Measurements from ENCODE around the gene KRT82.
"Not testable (repeated sequence)": the region's sequence is repeated elsewhere in the genome, so short reads cannot be mapped to it uniquely, and the experiment has no call there.

The KRT82 gene

DNA sequence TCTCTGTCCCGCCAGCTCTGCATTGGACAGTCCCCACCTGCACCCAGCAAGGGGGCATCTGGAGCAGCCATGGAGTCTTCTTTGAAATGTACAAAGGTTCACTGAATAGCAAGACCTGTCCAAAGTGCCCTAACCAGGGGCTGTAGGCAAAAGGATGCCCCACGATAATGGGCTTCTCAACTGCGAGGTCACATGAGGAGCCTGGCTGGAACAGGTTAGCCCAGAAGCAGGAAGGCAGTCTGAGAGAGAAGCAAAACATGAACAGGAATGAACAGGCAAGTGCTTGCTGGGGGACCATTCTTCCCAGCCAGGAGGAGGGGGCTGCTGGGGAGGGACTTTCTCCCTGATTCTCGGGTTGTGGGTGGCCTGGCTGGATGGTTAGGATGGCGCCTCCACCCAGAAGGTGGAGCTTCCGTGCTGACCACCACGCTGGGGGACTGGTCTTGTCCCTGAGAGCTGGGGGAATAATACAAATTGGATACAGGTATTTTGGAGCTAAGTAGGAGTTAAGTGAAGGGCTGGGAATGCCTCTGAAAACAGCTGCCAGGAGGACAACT is 46.0 kb downstream of the KRT82 start:
- no peak for DNase-seq (ENCODE audit: low spot score)

DNA sequence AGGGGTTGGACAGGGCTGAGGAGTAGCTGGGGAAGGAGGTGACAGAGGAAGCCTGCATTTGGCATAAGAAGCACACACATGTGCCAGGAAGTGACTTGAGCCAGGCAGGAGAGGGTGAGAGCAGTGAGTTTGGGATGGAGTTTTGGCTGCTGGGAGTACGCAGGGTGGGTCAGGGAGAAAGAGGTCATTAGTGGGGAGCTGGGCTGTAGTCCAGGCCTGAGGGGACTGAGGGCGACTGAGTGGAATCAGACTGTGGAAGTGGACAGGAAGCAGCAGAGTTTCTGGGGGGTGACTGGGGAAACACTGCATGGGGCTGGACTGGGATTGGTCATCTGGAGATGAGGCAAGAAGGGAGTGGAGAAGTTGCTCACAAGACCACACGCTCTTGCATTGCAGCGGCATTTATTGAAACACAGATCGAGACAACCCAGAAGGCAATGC is 46.5 kb downstream of the KRT82 start:
- no peak for DNase-seq (ENCODE audit: low spot score)

DNA sequence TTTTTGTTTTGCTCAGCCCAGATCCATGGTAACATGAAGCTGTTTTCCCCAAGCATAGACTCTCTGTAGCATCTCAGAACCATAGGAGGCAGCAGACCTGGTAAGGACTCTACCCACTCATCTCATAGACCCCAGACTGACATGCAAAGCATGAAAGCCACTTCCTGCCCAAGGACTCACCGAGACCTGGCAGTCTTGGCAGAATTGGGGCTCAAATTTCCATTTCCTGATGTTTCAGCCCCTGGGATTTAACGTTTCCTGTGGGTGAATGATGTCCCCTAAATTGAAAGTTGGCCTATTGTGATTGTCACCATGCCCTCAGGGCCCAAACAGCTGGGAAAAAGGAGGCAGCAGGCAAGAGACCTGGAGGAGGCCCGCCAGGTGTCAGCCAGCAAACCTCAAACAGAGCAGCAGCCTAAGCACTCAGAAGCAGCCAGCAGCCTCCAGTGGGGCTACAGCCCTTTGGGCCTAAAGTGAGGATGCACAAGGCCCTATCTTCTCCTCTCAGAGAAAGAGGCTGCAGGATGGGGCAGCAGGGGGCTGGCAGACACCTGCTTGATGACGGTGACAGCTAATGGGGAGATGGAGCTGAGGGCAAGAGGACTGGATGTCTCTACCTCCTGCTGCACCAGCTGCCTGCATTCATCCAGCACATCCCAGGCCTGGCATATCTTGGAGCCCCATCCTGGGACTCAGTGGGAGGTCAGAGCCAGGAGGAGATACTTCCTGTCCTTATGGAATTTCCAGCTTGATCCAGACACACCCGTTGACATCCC is 47.4 kb downstream of the KRT82 start:
- DNase-seq (ENCODE audit: low spot score), result no peak

DNA sequence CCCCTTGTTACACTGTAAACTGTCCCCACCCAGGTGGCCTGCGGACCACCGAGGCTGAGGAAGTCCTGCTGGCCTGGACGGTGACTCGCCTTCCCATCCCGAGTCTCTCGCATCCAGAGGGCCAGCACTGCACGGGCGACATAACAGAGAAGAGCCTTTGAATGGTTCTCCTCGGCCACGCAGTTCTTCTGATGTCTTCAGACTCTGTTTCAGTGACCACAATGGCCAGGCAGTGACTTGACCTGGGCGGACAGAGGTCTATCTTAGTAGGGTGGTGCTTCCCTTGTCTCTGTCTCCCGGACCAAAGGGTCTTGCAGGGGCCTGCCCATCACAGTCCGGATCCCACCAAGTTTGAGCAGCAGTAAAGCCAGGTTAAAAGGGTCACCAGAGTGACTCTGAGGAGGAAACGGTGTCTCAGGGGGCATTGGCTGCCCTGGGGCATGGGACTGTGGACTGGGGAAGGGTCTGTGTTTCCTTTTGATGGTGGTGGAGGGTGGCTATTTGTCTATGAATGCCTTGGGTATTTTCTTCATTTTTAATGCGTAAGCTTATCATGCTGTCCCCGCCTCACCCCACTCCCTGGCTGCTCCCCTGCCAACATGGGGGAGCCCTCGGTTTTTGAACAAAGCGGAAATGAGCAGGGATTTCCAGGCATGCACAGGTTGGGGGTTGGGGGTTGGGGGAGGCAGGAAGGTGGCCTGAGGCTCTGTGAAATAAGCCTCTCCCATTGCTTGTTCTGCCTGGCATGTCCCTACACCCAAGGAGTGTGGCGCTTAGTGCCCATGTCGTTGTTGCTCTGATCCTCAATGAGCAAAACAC is 49.2 kb downstream of the KRT82 start:
- no peak for DNase-seq (ENCODE audit: low spot score)

DNA sequence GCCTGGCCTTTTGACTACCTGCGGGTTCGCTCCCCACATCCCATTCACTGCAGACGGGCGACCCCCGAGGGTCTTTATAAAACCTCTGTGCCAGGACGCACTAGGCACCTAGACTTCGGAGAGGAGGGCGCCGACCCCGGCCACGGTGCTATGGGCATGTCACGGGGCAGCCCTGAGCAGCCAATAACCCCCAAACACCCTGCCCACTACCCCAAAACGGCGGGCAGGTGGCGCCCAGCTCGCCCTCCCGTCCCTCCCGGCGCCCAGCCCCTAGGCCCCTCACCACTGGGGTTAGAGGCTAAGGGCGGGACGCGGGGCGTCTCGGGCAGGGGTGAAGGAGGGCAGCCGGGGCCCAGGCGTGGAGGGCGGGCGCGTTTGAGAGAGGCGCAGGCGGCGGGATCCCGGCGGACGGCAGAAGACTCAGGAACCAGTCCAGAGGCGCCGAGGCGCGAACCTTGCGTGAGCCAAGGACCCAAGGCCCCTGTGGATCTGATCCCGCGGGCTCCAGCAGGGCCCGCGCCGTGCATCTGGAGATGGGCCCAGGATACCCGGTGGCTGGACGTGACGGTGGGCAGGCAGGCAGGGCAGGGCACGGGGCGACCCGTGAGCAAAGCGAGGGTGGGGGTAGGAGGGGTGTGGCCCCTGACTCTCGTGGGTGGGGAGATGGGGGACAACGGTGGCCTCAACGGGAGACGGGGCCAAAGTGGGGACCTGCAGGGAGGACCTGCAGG is 49.9 kb downstream of the KRT82 start:
- DNase-seq (ENCODE audit: low spot score), result no peak

DNA sequence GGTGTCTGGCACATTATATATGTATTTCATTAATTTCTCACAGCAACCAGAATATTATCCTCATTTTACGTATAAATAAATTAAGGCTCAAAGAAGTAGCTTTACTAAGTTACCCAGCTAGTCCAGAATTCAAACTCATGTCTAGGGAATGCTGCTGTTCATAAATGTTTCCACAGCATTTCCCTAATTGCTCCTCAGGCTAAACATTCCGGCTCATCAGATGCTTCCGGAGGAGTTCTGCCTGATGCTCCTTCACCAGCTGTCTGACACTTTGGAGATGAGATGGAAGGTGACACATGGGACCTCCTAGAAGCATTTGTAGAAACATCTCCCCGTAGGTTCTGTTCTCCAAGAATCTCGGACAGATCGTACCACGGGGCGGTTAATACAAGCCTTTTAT is 51.0 kb downstream of the KRT82 start:
- DNase-seq (ENCODE audit: low spot score), result no peak

DNA sequence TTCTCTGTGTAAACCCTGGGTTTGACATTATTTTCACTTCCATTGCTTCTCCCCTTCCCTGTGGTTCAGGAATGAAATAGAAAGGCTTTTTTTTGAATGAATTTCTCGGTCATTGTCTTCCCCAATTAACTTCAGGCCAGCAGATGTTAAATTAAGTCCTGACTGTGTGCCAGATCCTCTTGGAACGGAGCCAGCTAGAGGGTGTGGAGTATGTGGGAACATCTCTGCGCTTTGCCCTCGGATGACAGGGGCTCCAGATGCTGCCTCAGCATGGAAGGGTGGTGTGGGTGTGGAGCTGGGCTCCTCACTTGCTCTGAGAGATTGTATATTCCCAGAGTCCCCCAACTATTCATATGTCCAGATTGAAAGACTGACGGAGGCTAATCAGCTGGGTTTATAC is 51.9 kb downstream of the KRT82 start:
- no peak for DNase-seq (ENCODE audit: low spot score)

DNA sequence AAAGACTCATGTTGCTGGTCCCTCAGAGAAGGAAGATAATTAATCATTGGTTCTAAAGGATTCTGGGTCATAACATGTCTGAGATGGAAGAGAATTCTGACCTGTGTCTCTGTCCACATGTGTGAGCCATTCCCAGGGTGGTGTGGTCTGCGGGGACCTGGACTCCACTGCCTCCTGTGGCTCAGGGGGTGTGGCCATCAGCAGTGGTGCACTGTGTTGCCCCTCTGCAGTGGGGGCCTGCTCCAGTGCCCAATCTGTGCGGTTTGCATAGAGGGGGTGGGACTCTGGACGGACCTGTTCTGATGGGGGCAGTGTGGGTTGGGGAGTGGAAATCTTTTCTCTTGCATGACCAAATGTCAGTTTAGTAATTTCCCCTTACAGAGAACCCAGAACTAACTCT is 52.4 kb downstream of the KRT82 start:
- no peak for DNase-seq (ENCODE audit: low spot score)

DNA sequence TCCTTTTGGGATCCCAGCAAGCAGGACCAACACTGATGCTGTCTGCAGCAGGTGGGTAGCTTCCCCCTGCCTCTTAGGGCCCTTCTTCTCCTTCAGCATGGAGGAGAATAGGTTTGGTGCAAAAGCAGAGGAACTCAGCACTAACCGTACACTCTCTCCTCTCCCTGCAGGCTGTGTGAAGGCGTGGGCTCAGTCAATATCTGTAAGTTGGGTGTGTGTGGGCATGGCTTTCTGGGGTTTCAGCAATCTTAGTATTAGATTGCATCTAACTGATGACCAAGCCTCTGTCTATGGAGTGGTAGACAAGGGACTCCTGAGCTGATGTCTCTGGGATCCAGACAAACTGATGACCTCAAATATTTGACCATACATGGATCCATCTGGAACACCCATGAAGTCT is 53.2 kb downstream of the KRT82 start:
- no peak for DNase-seq (ENCODE audit: low spot score)

DNA sequence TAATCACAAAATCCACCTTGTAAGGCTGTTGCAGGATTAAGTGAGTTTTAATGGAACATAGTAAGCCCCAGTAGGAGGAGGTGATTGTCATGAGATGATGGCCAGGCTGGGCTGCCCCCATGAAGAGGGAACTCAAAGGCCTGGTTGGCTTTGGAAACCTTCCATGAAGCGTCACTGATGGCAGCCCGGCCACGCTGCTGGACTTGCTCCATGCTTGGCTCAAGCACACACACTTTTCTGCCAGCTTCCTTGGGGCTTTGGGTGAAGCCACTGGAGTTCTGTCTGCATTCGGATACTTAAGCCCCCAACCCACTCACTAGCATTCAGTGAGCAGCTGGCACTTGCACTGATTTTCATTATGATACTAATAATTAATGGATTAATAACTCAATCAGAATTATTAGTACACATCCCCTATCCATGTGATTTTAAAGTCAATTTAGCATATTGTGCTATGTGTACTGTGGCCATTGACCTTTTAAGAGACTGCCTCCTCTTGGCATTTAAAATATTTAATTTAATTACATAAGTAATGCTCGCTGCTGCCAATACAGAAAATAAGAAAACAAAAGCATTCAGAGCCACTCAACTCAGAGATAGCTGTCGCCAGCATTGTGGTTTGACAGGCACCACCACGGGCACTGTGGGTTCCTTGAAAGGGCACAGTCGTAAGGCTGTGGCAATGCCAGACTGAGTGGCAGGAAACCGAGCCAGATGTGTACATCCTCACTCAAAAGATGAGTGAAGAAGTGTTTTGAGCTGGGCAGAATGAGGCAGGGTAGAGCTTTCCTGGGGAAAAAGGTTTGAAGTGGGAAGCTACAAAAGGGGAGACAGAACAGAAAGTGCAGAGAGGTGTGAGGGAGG is 54.7 kb downstream of the KRT82 start:
- no peak for DNase-seq (ENCODE audit: low spot score)

DNA sequence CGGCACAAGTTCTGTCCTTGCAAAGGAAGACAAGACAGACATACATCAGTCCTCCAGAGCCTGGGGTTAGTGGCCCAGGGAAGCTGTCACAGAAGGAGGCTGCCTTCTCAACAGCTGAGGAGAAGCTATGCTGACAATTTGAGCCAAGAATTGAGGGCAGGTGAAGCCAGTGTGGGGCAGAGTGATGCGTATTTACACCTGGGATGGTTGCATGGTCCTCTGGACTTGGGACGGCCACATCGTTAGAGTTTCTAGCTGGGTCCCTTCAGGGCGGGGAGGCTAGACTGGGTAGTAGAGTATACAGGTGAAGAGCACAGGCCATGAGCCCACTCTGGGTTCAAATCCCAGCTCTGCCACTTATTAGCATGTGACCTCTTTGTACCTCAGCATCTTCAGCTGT is 55.3 kb downstream of the KRT82 start:
- no peak for DNase-seq (ENCODE audit: low spot score)

DNA sequence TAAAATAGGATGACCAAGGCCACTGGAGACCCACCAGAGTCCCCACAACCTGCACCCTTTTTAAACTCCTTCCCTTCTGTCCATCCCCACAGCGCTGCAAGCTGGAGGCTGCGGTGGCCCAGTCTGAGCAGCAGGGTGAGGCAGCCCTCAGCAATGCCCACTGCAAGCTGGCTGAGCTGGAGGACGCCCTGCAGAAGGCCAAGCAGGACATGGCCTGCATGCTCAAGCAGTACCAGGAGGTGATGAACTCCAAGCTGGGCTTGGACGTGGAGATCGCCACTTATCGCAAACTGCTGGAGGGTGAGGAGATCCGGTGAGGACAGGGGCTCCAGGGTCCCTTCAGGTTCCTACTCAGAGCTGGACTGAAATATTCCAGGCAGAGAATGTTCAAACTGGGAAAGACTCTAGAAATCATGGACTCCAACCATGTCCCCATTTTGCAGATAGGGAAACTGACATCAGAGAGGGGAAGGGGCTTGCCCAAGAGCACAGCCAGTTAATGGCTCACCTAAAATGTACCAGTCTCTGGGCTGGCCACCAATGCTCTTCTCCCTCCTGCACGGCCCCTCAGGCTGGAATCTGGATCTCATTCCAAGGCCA is 56.0 kb downstream of the KRT82 start:
- DNase-seq (ENCODE audit: low spot score), result no peak

DNA sequence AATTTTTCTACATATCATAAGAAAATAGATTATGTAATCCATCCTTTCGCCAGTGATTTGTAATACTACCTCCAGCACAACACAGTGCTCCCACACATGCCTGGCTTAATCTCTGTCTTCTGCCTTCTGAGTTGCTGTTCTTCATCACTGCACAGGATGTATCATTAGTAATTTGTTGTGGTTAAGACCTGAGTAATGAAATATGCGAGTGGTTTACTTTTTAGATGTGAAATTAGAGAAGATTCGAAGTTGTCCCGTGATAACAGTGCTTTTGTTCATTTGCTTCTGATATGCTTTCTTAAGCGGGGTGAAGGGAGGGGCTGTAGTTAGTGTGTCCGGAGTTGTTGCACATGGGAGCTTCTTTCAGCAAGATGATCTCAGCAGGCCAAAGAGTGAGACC is 56.9 kb downstream of the KRT82 start:
- no peak for DNase-seq (ENCODE audit: low spot score)

DNA sequence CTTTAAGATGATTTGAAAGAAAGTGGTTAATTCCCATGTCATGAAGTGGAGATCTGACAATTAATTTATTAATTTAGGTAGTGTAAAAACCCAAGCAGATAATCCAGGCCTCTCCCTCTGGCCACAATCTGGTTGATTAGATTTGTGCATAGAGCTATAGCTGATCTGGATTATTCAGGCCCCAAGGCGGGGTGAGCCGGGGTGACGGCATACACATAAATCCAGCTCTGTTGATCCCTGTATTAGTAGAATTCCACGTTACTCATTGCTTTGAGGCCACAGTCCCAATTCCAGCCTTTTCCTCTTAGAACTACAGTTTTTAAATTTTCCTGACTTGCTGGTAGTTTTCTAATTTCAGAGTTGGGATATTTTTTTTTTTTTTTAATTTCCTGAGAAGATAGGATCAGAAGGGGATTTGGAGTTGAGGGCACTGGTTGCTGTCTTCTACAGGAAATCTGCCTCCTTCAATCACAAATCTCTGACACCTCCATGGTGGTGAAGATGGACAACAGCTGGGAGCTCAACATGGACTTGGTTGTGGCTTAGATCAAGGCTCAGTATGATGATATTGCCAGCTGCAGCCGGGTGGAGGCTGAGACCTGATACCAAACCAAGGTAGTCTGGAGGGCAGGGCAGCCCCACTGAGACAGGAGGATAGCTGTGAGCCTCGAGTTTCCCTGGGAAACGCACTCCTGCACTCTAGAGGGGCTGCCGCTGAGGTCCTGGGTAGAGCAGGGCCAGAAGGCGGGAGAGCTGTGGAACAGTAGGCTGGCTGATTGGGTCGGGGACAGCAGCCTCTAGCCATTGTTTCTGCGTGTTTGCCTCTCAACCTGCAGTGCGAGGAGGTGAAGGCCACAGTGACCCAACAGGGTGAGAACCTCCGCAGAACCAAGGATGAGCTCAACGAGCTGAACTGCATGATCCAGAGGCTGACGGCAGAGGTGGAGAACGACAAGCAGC is 58.3 kb downstream of the KRT82 start:
- no peak for DNase-seq (ENCODE audit: low spot score)

DNA sequence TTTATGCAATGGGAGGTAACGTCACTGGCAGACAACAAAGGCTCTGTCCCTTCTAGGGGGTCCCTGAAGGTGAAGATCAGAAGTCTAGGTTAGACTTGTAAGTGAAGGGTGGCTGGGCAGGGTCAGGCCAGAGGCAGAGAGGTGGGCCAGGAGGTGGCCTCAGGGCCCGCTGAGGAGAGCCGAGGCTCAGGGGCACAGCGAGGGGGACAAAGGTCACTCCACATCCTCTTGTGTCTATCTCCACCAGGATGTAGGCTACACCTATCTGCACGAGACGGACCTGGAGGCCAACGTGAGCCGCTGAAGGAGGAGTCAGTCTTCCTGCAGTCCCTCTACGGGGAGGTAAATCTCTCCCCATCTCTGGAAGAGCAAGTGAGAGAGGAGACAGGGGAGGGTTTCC is 59.1 kb downstream of the KRT82 start:
- DNase-seq (ENCODE audit: low spot score), result no peak

DNA sequence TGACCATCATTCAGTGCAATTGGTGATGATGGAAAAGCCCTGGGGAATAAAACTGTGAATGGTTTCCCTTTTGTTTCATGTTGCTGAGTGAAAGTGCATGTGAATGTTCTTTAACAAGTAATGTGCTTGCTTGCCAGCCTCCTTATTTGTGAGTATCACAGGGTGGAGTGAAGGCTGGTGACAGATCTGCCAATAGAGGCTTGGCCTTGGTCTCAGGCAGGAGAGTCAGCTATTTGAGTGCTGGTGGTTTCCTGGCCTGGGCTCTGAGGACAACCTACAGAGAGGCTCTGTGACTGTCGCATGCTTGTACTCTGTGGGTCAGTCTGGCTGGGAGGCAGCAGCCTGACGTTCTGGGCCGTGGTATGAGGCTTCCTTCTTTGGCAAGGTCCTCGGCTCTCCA is 59.5 kb downstream of the KRT82 start:
- no peak for DNase-seq (ENCODE audit: low spot score)

DNA sequence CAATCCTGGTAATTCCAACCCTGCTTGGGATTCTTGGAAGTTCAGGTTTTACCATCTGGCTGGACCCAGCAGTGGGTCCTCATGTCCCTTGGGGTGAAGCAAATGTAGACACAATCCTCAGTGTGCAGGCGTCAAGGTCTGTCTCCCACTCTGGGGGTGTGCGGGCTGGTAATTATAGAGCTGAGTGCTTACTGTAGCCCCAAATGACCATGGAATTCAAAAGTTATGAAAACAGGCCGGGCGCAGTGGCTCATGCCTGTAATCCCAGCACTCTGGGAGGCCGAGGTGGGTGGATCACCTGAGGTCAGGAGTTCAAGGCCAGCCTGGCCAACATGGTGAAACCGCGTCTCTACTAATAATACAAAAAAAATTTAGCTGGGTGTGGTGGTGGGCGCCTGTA is 61.1 kb downstream of the KRT82 start:
- not testable (repeated sequence) for DNase-seq (ENCODE audit: low spot score)

DNA sequence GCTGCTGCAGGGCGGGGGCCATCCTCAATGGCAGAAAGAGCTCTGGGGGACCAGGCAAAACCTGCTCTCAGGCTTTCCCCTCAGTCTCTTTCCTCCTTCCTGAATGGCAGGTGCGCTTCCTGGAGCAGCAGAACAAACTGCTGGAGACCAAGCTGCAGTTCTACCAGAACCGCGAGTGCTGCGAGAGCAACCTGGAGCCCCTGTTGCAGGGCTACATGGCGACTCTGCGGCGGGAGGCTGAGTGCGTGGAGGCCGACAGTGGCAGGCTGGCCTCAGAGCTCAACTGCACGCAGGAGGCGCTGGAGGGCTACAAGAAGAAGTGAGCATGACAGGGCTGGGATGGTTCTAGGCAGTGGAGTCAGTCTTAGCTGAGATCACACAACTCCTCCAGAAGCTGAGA is 62.0 kb downstream of the KRT82 start:
- DNase-seq (ENCODE audit: low spot score), result no peak

Measured in hepatic stellate cell (primary cell).